ELR (cell line): ENCODE measurements around the gene SPACA6.
A peak's percentile ranks its signal among the peaks of the same experiment; 100 is the strongest.
"Not testable (repeated sequence)": the region's sequence is repeated elsewhere in the genome, so short reads cannot be mapped to it uniquely, and the experiment has no call there.

Experiments
- DNase-seq: peaks from one replicate; pipeline ENCODE4 v3.0.0-alpha.2; 2015; ENCODE audit warnings: low read depth

Gene SPACA6

DNA sequence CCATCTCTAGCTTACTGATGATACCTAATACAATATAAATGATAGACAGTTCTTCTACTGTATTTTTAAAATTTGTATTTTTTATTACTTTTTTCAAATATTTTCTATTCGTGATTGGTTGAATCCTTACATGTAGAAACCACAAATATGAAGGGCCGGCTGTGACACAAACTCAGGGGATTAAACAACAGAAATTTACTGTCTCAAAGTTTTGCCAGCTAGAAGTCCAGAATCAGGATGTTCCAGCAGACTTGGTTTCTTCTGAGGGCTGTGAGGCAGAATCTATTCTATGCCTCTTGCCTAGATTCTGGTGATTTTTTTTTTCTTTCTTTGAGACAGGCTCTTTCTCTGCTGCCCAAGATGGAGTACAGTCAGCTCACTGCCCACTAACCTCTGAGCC lies 44.8 kb downstream of the SPACA6 start:
- no peak for DNase-seq

DNA sequence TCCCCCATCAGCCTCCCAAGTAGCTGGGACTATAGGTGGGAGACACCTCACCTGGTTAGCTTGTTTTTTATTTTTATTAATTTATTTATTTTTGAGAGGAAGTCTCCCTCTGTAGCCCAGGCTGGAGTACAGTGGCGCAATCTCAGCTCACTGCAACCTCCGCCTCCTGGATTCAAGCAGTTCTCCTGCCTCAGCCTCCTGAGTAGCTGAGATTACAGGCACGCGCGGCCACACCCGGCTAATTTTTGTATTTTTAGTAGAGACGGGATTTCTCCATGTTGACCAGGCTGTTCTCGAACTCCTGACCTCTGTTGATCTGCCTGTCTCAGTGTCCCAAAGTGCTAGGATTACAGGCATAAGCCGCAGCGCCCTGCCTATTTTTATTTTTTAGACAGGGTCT lies 45.4 kb downstream of the SPACA6 start:
- DNase-seq, result not testable (repeated sequence)

DNA sequence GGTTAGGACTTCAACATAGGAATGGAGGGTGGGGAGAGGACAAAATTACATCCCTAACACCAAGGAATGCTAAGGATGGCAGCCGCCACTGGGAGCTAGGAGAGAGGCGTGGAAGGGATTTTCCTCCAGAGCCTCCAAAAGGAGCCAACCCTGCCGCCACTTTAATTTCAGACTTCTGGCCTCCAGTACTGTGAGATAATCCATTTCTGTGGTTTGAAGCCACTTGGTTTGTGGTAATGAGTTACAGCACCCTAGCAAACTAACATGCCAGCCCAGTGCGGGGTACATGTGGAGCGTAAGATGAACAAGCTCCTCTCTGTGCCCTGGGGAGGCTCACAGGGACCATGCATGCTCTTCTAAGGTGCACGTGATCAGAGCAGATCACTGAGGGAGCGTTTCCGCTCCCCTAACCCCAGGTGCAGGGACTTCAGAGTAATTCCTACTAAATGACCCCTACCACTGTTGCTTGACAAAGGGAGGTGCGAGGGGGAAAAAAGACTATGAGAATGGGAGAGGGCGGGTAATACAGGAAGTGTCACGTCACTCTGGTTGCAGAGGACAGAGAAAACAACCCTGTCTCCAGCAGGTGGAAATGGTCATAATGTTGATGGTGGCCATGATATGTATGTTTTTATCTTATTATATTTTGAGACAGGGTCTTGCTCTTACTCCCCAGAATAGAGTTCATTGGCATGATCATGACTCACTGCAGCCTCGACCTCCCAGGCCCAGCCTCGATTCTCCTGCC lies 46.5 kb downstream of the SPACA6 start:
- DNase-seq, result no peak

DNA sequence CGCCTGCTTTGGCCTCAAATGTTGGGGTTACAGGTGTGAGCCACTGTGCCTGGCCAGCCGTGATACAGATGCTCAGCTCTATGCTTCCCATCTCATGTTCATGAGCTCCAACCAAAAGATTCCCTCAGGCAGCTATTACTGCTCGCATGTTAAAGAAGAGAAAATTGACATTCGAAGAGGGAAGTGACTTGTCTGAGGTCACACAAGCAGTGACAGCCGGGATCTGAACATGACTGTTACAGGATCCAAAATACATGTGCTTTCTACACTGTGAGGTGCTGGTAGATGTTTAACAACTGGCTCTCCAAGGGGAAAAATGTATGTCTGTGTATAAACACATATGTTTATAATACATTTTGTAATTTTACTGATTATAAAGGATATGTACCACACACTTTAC lies 47.2 kb downstream of the SPACA6 start:
- no peak for DNase-seq

DNA sequence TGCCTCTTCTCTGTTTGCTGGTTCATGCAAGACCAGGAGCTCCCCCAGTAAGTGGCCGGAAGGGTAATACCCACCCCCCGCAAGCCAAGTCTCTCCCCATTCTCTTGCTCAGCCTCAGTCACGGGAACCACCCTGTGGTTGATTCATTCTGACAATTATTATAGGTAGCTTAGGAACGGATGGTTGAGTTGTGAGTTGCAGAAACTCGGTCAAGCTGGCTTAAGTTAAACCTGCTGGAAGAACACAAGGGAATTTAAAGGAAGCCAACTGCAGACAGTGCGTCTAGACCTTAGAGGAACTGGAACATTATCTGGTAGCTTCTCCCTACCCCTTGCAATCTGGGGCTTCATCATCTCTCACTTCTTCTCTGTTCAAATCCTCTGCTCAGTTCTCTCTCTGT lies 49.7 kb downstream of the SPACA6 start:
- DNase-seq, result peak; percentile 87

DNA sequence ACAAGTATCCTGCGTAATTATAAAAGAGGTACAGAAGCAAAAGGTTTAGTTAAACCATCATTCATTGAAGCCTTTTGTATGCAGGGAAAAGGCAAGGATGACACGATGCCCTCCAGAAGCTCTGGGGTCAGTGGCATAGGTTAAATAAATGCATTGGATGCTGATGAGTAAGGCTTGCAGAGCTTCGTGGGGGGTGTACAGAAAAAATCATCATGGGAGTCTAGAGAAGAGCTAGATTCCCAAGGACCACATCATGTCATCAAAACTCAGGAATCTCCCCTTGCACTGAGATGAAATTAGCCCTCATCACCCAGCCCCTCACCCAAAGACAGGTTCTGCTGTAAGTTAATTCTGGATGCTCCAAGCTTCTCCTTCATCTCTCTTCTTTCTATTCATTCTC lies 50.3 kb downstream of the SPACA6 start:
- DNase-seq, result peak; percentile 75

DNA sequence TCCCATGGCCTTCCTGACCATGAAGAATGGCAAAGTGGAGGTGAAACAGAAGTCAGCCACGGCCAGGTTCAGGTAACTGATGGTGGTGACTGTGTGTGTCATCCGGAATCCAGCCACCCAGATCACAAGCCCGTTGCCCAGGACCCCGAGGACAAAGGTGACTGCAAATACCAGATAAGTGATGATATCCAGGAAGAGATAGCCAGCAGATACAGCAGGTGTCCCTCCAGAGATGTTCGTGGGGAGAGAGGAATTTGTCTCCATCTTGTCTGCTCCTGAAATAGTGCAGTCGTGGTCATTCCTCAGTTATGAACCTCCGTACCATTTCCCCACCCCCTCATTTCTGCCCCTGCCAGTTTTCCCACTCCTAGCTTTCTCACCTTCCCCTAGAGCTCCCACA lies 53.6 kb downstream of the SPACA6 start:
- DNase-seq, result no peak

DNA sequence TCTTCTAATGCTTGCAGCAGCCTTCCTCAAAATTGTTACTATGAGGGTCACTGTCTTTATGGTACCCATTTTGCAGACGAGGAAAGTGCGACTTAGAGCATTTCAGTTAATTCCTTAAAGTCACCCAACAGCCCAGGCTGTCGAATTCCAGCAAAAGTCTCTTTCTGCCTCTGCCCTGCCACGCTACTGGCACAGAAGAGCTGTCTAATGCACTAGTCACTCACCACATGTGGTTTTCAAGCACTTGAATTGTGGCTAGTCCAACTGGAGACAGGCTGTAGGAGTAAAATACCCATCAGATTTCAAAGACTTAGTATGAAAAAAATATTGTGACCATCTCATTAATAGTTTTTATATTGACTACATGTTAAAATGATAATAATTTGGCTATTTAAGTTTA lies 56.8 kb downstream of the SPACA6 start:
- peak; percentile 74 for DNase-seq

DNA sequence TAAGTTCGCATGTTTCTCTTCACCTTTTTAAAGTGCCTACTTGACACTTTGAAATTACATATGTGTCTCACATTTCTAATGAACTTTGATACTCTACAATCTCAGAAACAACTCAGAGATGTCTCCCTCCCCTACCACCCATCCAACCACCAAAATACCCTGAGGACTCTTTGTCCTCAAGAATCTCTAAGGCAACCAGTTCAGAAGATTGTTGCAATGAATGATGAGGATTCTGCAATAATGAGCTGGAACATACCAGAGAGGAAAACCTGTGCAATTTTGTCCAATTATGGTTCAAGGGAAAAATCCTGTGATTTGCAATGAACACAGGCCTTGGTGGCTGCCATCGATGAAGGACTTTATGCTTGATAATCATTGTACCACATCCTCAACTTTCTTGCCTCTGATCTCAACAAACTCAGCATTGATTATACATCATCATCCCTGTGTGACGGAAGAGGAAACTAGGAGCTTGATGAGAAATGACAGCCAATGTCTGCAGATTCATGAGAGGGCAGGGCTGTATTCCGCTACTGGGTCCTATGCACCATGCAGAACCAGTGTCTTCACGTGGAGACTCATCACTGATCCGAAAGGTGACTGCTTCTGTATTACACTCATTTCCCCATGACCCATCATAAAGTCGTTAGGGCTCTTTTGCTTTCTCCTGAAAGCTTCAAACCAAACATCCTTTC lies 57.4 kb downstream of the SPACA6 start:
- peak; percentile 45 for DNase-seq

DNA sequence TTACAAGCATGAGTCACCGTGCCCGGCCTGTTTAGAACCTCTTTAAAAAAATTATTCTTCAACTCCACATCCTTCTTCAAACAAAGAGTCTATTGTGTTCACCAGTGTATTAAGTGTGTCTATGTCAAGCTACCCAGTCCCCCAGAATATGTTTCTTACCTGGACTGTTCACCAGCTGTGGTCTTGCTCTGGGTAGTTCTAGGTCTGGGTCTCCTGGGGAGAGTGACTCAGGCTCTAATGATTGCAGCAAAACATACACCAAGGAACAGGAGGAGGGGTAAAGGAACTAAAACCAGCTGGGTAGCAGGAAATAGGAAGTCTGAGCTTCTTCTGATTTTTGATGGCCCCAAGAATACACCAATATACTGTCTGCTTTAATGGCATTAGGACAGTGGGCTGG lies 58.5 kb downstream of the SPACA6 start, which contains the start of gene FPR1:
Gene FPR1 (minus strand): TSS at position 224 of the 400 bp plus-strand sequence. CDS start 4,884 bp downstream, outside the sequence.
- DNase-seq, result peak; percentile 58

DNA sequence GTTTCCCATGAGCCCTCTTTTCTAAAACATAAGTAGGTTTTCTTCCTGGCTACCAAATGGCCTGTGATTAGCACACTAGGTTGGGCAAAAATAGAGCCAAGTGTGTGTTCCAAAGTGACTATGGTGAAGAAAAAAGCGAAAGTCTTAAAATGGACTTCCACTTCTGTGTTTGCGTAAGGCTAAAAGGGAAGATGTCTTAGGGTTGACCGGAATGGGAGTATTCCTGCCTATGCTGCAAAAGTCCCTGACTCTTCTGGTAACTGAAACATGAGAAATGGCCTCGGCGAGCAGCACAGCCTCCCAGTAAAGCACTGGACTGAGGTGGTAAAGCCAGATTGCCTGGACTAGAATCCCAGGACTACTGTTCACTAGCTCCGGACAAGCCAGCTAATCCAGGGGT lies 61.0 kb downstream of the SPACA6 start:
- no peak for DNase-seq

DNA sequence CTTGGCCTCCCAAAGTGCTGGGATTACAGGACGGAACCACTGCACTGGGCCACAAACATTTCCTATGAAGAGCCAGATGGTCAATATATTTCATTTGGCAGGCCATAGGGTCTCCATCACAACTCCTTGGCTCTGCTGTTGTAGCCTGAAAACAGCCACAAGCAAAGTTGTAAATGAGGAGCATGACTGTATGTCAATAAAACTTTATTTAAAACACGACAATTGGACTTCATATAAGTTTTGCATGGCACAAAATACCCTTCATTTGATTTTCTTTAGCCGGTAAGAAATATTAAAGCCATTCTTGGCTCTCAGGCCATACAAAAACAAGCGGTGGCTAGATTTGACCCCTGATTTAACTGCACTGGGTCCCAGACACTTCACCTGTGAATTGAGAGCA lies 61.6 kb downstream of the SPACA6 start:
- no peak for DNase-seq
